AG09319 (cell line): Measurements from ENCODE around the gene TFF1.

ENCODE experiments used
- DNase-seq: peaks from one replicate; pipeline ENCODE4 v3.0.0-alpha.2; 2010; ENCODE audit warnings: low read depth; ENCODE audit errors: extremely low read depth
- TF ChIP-seq, protein P1 (sequence below): IDR thresholded peaks from 2 replicates; pipeline ENCODE4 v1.5.1; 2011; ENCODE audit warnings: low read depth, mild to moderate bottlenecking, inconsistent platforms, low read length, moderate library complexity

The TFF1 gene

GRCh38 chr21:42353623-42354022 is 12.7 kb downstream of the TFF1 start:
- TF ChIP-seq, protein P1, sequence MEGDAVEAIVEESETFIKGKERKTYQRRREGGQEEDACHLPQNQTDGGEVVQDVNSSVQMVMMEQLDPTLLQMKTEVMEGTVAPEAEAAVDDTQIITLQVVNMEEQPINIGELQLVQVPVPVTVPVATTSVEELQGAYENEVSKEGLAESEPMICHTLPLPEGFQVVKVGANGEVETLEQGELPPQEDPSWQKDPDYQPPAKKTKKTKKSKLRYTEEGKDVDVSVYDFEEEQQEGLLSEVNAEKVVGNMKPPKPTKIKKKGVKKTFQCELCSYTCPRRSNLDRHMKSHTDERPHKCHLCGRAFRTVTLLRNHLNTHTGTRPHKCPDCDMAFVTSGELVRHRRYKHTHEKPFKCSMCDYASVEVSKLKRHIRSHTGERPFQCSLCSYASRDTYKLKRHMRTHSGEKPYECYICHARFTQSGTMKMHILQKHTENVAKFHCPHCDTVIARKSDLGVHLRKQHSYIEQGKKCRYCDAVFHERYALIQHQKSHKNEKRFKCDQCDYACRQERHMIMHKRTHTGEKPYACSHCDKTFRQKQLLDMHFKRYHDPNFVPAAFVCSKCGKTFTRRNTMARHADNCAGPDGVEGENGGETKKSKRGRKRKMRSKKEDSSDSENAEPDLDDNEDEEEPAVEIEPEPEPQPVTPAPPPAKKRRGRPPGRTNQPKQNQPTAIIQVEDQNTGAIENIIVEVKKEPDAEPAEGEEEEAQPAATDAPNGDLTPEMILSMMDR: no peak
- no peak for DNase-seq

DNA sequence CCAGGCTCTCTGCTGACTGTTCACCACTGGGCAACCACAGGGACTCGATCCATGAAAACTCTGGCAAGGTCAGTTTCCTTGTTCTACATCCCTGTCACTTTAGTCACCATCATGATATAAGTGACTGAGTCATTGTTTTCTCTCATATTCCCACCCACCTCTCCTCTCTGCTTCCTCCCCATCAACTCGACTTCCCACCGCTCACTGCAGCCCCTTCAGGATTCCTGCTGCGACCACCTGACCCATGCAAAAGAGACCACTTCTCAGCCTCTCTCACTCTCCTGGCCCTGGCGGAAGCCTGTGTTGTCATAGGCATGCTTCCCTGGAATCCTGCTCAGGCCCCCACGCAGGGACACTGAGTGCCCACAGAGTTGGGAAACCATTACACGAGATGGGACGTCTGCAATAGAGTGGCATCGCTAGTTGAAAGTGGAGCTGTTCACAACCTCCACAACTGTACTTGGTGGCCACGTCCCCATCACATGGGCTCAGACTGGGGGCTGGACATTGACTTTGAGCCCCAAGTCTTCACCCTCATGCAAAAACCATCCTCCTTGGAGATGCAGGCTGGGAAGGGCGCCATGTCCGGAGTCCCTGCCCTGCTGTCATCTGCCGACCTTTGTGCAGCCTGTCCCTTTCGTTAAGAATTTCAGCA is 13.8 kb downstream of the TFF1 start:
- no peak for DNase-seq
- TF ChIP-seq, protein P1: no peak

DNA sequence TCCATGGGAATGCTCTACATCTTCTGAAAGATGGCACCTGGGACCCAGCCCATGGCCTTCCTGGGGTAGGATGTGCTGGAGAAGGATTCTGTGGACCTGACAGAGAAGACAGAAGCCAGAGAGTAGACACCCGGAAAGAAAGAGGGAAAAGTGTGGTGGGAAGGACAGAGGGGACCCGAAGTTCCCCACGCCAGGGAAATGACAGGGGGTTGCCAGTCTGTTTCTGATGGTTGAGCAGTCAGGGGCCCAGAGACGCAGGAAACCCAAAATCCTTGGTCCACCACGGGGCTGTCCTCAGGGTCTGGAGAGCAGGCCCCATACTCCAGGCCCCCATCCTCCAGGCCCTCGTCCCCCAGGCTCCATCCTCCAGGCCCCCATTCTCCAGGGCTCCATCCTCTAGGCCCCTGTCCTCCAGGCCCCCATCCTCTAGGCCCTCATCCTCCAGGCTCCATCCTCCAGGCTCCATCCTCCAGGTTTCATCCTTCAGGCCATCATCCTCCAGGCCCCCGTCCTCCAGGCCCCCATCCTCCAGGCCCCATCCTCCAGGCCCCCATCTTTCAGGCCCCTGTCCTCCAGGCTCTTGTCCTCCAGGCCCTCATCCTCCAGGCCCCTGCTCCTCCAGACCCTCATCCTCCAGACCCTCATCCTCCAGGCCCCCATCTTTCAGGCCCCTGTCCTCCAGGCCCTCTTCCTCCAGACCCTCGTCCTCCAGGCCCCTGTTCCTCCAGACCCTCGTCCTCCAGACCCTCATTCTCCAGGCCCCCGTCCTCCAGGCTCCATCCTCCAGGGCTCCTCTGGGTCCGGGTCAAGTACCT is 14.5 kb downstream of the TFF1 start:
- TF ChIP-seq, protein P1: no peak
- DNase-seq: no peak

GRCh38 chr21:42350927-42351426 is 15.4 kb downstream of the TFF1 start, which contains the start of gene TFF2:
TSS of gene TFF2 (minus strand) at chr21:42350994. CDS start at chr21:42350957, 37 bp downstream.
- no peak for DNase-seq
- TF ChIP-seq, protein P1: no peak

DNA sequence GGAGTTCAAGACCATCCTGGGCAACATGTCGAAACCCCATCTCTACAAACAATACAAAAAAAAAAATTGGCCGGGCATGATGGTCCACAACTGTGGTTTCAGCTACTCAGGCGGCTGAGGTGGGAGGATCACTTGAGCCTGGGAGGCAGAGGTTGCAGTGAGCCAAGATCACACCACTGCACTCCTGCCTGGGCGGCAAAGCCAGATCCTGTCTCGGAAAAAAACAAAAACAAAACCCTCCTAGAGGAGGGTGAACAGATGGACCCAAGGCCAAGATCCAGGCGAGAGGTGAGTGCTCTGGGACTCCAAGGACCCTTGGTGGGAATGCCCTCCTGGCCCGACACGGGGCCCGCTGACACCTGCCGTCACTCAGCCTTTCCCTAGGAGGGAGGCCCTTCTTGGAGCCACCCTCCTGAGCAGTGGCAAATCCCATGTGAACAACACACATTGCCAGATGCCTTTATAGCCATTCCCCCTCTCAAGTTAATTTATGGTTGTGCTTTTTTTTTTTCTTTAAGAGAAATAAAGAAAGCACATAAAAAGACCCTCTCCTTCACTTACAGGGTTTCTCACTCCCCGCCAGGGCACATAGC is 15.9 kb downstream of the TFF1 start:
- TF ChIP-seq, protein P1: no peak
- DNase-seq: no peak

DNA sequence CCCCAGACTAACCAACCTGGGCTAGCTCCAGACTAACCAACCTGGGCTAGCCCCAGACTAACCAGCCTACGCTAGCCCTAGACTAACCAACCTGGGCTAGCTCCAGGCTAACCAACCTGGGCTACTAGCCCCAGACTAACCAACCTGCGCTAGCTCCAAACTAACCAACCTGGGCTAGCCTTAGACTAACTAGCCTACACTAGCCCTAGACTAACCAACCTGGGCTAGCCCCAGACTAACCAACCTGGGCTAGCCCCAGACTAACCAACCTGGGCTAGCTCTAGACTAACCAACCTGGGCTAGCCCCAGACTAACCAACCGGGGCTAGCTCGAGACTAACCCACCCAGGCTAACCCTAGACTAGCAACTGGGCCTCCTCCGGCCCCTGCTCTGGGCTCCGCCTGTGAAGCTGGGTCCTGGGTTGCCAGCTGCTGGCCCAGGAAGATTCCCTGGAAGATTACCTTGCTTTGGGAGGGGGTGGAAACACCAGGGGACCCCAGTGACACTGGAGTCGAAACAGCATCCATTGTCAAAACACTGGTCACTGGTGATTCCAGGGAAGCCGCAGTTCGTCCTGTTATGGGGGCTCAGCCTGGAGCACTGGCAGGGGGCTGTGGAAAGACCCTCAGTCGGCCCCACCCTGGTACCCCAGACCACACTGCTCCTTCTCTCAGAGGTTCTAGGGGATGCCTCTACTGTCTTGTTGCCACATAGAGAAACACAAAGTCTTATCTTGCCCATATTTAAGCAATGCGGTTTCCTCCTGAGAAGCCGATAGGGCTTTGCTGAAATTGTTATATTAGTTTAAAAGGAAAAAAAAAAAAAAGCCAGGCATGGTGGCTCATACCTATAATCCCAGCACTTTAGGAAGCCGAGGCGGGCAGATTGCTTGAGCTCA is 16.7 kb downstream of the TFF1 start:
- DNase-seq: no peak
- TF ChIP-seq, protein P1: no peak
